Sigmoid colon (tissue), 4 donors: ENCODE data around the gene ZNF718.

Experiments used
- CTCF ChIP-seq, 4 experiments: fragments of 450-650 bp in 3 of 4; fragments of 200-600 bp in 1 of 4; IDR thresholded peaks; one replicate each; pipeline ENCODE4 v1.5.1; 2016 to 2019; ENCODE audit warnings: antibody characterized with exemption in 4 of 4, mild to moderate bottlenecking in 3 of 4, moderate library complexity in 2 of 4
- EP300 ChIP-seq, 4 donors: sonication (generic); formaldehyde crosslinking; IDR thresholded peaks; one replicate each; pipeline ENCODE4 v1.6.1; 2017; ENCODE audit warnings: antibody characterized with exemption in 4 of 4

GRCh38 chr4:139691-140090 lies 15.4 kb downstream of the ZNF718 start:
- no peak for TF ChIP-seq CTCF (IDR thresholded peaks at IDR 0.05)
- TF ChIP-seq EP300 (IDR thresholded peaks at IDR 0.05), result no peak
